BJ (cell line): ENCODE results near the gene ELOVL5. TPM values are rescaled to one million over a fixed set of nuclear protein-coding genes. Genes with fewer than 3 reads are reported as not detected.

Experiments
- CTCF ChIA-PET: fragments of 350-600 bp; formaldehyde crosslinking; extraction: SDS; loops from one replicate; lab custom pipeline; 2021; ENCODE audit warnings: antibody characterized with exemption, inconsistent platforms; lab: Yijun Ruan, JAX
- POLR2A ChIA-PET: fragments of 300-600 bp; sonication (Branson Sonifier 250); formaldehyde crosslinking; extraction: SDS; loops from one replicate; lab custom pipeline; 2021; ENCODE audit warnings: antibody characterized with exemption; lab: Charles Lee
- DNase-seq: peaks from one replicate; pipeline ENCODE4 v3.0.0-alpha.2; 2011; ENCODE audit warnings: low read depth
- H3K27me3 ChIP-seq: 2 replicates; pipeline ENCODE4 v1.6.0; 2011; ENCODE audit warnings: low read length; ENCODE audit not compliant: control insufficient read depth, insufficient read depth
- H3K36me3 ChIP-seq: 2 replicates; pipeline ENCODE4 v1.5.1; 2011; ENCODE audit warnings: low read length; ENCODE audit not compliant: control insufficient read depth, insufficient read depth
- H3K4me3 ChIP-seq: 2 replicates; pipeline ENCODE4 v1.5.1; 2011; ENCODE audit warnings: low read depth, mild to moderate bottlenecking, control low read depth, low read length
- CTCF ChIP-seq: IDR thresholded peaks from 2 replicates; pipeline ENCODE4 v1.5.1; 2011; ENCODE audit warnings: low read depth, mild to moderate bottlenecking, control low read depth, inconsistent platforms, low read length, moderate library complexity; ENCODE audit not compliant: insufficient read depth
- polyA plus RNA-seq: library from polyadenylated mRNA; depleted of rRNA; stranded (reverse); fragments of >200 nt; gene quantifications from 2 replicates; pipeline ENCODE4 v1.2.3, GENCODE V29; 2011

Gene ELOVL5
- polyA plus RNA-seq, 1 experiment: 88.5 TPM

DNA sequence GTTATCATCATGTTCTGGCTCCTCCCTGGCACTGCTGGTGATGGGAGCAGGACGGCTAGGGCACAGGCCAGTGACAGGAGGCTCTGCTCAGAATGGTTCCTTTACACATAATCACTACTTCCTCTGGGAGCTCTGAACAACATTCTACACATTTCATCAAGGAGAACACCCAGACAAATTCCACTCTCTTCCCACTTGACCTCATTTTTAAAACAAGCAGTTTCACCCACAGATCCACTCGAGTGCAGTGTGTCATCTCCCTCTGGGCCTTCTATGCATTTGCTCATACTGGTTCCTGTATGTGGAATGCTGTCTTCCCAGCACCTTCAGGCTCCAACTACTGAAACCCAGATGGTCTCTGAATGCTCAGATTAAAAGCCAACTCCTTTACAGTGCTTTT is 84.8 kb downstream of the ELOVL5 start:
- CTCF ChIA-PET: interaction anchor here (1.3 to 2.2 kb wide), 2 partner anchors 15 to 91 kb away, joined by 4 to 7 read pairs; no protein-coding TSS in a partner anchor

GRCh38 chr6:53259860-53260580 is 88.7 kb downstream of the ELOVL5 start:
- H3K36me3 ChIP-seq: peaks cover 1% of the 10 kb centered on the region; the same call in 1 of the 2 replicates
- POLR2A ChIA-PET: no interaction called here
- no peak for TF ChIP-seq CTCF
- no peak for DNase-seq
- no peak overlapping the region for H3K4me3 ChIP-seq
- no peaks in the 10 kb centered on the region for H3K27me3 ChIP-seq
- CTCF ChIA-PET: interaction anchor here (0.8 kb wide), 1 partner anchor 13 kb away, joined by 3 read pairs; no protein-coding TSS in a partner anchor

More for the DNA sequence above, 84.8 kb downstream of the ELOVL5 start:
- DNase-seq: no peak
- POLR2A ChIA-PET: no interaction called here
- no peak for TF ChIP-seq CTCF
- H3K36me3 ChIP-seq: peaks cover 3% of the 10 kb centered on the region; the same call in 1 of the 2 replicates
- H3K4me3 ChIP-seq: no peak overlapping the region
- no peaks in the 10 kb centered on the region for H3K27me3 ChIP-seq

DNA sequence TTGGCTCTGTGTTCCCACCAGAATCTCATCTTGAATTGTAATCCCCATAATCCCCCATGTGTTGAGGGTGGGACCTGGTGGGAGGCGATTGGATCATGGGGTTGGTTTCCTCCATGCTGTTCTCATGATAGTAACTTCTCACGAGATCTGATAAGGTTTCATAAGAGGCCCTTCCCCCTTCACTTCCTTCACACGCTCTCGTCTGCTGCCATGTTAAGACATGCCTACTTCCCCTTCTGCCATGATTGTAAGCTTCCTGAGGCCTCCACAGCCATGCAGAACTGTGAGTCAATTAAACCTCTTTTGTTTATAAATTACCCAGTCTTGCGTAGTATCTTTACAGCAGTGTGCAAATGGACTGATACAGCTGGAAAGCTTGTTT is 90.0 kb downstream of the ELOVL5 start:
- DNase-seq: no peak
- Histone ChIP-seq H3K27me3 (no peaks in the 10 kb centered on the region), H3K4me3 (no peak overlapping the region), H3K36me3 (peaks cover 1% of the 10 kb centered on the region; the same call in 1 of the 2 replicates)
- POLR2A ChIA-PET: no interaction called here
- CTCF ChIA-PET: interaction anchor here (0.6 to 1.5 kb wide), 2 partner anchors 8 to 30 kb away, joined by 3 read pairs; no protein-coding TSS in a partner anchor
- TF ChIP-seq CTCF: no peak

DNA sequence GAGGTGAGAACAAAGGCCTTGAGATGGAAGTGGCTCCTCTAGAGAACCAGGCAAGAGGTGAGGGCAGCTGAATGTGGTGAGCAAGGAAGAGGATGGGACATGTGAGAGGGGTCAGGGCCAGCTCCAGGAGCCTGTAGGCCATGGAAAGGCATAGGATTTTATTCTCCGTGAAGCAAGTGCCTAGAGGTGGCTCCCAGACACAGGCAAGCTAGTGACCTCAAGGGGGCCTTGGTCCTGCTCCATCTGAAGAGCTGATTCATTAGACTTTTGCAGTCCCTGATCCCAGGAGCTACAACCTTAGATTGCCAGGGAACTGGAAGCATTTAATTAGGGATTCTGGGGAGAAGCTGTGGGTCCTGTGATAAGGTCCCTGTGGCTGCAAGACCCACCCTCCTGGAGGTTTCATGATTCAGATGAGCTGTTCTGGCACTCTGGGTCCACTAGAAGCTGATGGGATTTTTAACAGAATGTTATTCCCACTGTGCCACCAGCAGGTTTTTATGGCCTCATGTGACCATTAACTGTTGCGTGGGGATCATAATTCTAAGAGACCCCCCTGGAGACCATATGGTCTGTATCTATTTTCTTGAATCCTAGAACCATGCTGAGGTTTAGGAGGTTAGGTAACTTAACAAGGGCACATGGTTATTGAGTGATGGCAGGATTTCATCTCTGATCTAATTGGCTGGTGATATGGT is 90.5 kb downstream of the ELOVL5 start:
- Histone ChIP-seq H3K27me3 (no peaks in the 10 kb centered on the region), H3K4me3 (no peak overlapping the region), H3K36me3 (peaks cover 1% of the 10 kb centered on the region; the same call in 1 of the 2 replicates)
- ChIA-PET POLR2A (no interaction called here), CTCF (interaction anchor here (0.6 to 1.5 kb wide), 2 partner anchors 8 to 31 kb away, joined by 3 read pairs; no protein-coding TSS in a partner anchor)
- DNase-seq: no peak
- no peak for TF ChIP-seq CTCF

GRCh38 chr6:53257533-53257932 is 91.2 kb downstream of the ELOVL5 start:
- H3K27me3 ChIP-seq: no peaks in the 10 kb centered on the region

More at GRCh38 chr6:53257533-53257932, 91.2 kb downstream of the ELOVL5 start:
- ChIA-PET CTCF (no interaction called here), POLR2A (no interaction called here)
- no peak for DNase-seq
- no peak overlapping the region for H3K4me3 ChIP-seq
- no peak for TF ChIP-seq CTCF
- H3K36me3 ChIP-seq: peaks cover 1% of the 10 kb centered on the region; the same call in 1 of the 2 replicates
